Breast epithelium (tissue), 4 donors: ENCODE data around the gene IGF1R. TPM values are rescaled to one million over a fixed set of nuclear protein-coding genes. Genes with fewer than 3 reads are reported as not detected.

Source experiments
- DNase-seq, 2 donors: peaks; one replicate each; pipeline ENCODE4 v3.0.0-alpha.2; 2019; ENCODE audit warnings: low spot score in 2 of 2
- H3K27ac ChIP-seq, 2 donors: fragments of 200-600 bp; sonication (generic) in 1 of 2; one replicate each; pipeline ENCODE4 v1.5.1; 2016 to 2019; ENCODE audit warnings: mild to moderate bottlenecking in 1 of 2
- H3K27me3 ChIP-seq, 2 donors: fragments of 200-600 bp; sonication (generic) in 1 of 2; one replicate each; pipeline versions ENCODE4 v1.5.1 to v1.6.0; 2017 to 2019; ENCODE audit warnings: control low read depth in 1 of 2, mild to moderate bottlenecking in 1 of 2
- H3K36me3 ChIP-seq: fragments of 200-600 bp; one replicate; pipeline ENCODE4 v1.5.1; 2019
- H3K4me1 ChIP-seq, 2 donors: fragments of 200-600 bp; sonication (generic); one replicate each; pipeline ENCODE4 v1.5.1; 2016 to 2019; ENCODE audit warnings: control low read depth in 1 of 2
- H3K4me3 ChIP-seq, 3 donors: fragments of 200-600 bp; sonication (generic); 1 replicate in 2 of 3; 2 replicates in 1 of 3; pipeline ENCODE4 v1.5.1; 2016 to 2019; ENCODE audit warnings: mild to moderate bottlenecking in 3 of 3, moderate library complexity in 2 of 3
- H3K9me3 ChIP-seq, 2 donors: fragments of 200-600 bp; sonication (generic) in 1 of 2; one replicate each; pipeline ENCODE4 v1.5.1; 2016 to 2019; ENCODE audit warnings: control low read depth in 1 of 2
- CTCF ChIP-seq, 3 donors: fragments of 450-650 bp; IDR thresholded peaks; one replicate each; pipeline ENCODE4 v1.5.1; 2016 to 2017; ENCODE audit warnings: antibody characterized with exemption in 3 of 3, mild to moderate bottlenecking in 3 of 3, moderate library complexity in 3 of 3
- POLR2A ChIP-seq: fragments of 450-650 bp; IDR thresholded peaks from one replicate; pipeline ENCODE4 v1.6.1; 2016; ENCODE audit warnings: antibody characterized with exemption, mild to moderate bottlenecking, moderate library complexity
- POLR2AphosphoS5 ChIP-seq, 3 donors: sonication (generic); formaldehyde crosslinking; IDR thresholded peaks; one replicate each; pipeline ENCODE4 v1.6.1; 2017; ENCODE audit warnings: antibody characterized with exemption in 3 of 3
- intact Hi-C: fragments of 100-400 bp; cut with DNase I; formaldehyde crosslinking; loops from one replicate; pipeline ENCODE4 v1.15.1; 2023; ENCODE audit warnings: low total_unique reads
- total RNA-seq, 3 donors: library from RNA; depleted of rRNA; stranded (reverse); fragments of >200 nt; gene quantifications; one replicate each; pipeline ENCODE4 v1.1.0, GENCODE V29; 2016

IGF1R gene
- total RNA-seq, 3 donors from 2014 or later: 61.8 to 146 (median 103) TPM

DNA sequence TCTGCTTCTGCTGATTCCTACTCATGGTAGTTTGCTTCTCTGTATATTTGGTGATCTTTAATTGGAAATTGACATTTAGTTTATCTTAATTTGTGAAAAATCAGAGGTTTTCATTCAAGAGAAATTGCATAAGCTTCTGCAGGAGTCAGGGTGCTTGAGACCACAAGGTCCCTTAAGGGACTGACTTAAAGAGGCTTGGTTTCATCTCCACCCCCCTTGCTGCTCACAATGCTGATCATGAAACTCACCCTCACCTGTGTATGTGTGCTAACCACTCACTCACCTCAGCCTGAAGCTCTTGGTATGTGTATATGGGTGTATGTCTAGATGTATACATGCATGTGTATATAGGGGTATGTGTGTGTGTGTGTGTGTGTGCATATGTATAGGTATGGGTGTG is 347.8 kb downstream of the IGF1R start:
- intact Hi-C loops: loop anchor here (10.0 kb wide), 1 partner anchor 819 kb away; no protein-coding TSS in a partner anchor
- Histone ChIP-seq H3K27ac (no peak overlapping the region), H3K36me3 (no peaks in the 10 kb centered on the region), H3K4me3 (no peak overlapping the region), H3K27me3 (no peaks in the 10 kb centered on the region), H3K9me3 (peaks cover 0 to 4% of the 10 kb centered on the region in 2 donors), H3K4me1 (no peaks in the 10 kb centered on the region)
- DNase-seq: no peak
- TF ChIP-seq POLR2AphosphoS5 (IDR thresholded peaks at IDR 0.05) (no peak), POLR2A (no peak), CTCF (IDR thresholded peaks at IDR 0.05) (no peak)

GRCh38 chr15:98996624-98997023 is 348.3 kb downstream of the IGF1R start:
- Histone ChIP-seq H3K27me3 (no peaks in the 10 kb centered on the region), H3K4me3 (no peak overlapping the region), H3K4me1 (no peaks in the 10 kb centered on the region), H3K36me3 (no peaks in the 10 kb centered on the region), H3K9me3 (peaks cover 0 to 4% of the 10 kb centered on the region in 2 donors), H3K27ac (no peak overlapping the region)
- DNase-seq: no peak
- TF ChIP-seq CTCF (IDR thresholded peaks at IDR 0.05): no peak
- TF ChIP-seq POLR2AphosphoS5 (IDR thresholded peaks at IDR 0.05): no peak
- TF ChIP-seq POLR2A: no peak
- intact Hi-C loops: loop anchor here (10.0 kb wide), 1 partner anchor 818 kb away; no protein-coding TSS in a partner anchor

- no peak overlapping the region for H3K4me3 ChIP-seq
- no peaks in the 10 kb centered on the region for H3K27me3 ChIP-seq
- H3K27ac ChIP-seq: no peak overlapping the region
- no peak for DNase-seq
- H3K9me3 ChIP-seq: peaks cover 0 to 4% of the 10 kb centered on the region in 2 donors
- no peak for TF ChIP-seq POLR2AphosphoS5 (IDR thresholded peaks at IDR 0.05)
- TF ChIP-seq POLR2A: no peak
- TF ChIP-seq CTCF (IDR thresholded peaks at IDR 0.05): no peak
- H3K36me3 ChIP-seq: no peaks in the 10 kb centered on the region
- intact Hi-C loops: loop anchor here (10.0 kb wide), 1 partner anchor 817 kb away; no protein-coding TSS in a partner anchor
- no peaks in the 10 kb centered on the region for H3K4me1 ChIP-seq
These were observed 349.0 kb downstream of the IGF1R start for GRCh38 chr15:98997312-98997711.

GRCh38 chr15:98997755-98998154 is 349.4 kb downstream of the IGF1R start:
- no peaks in the 10 kb centered on the region for H3K4me1 ChIP-seq
- H3K27ac ChIP-seq: no peak overlapping the region
- intact Hi-C loops: loop anchor here (10.0 kb wide), 1 partner anchor 817 kb away; no protein-coding TSS in a partner anchor
- no peaks in the 10 kb centered on the region for H3K27me3 ChIP-seq
- H3K9me3 ChIP-seq: peaks cover 0 to 4% of the 10 kb centered on the region in 2 donors
- TF ChIP-seq POLR2AphosphoS5 (IDR thresholded peaks at IDR 0.05): no peak
- no peak for TF ChIP-seq CTCF (IDR thresholded peaks at IDR 0.05)
- TF ChIP-seq POLR2A: no peak
- no peaks in the 10 kb centered on the region for H3K36me3 ChIP-seq
- no peak for DNase-seq
- H3K4me3 ChIP-seq: no peak overlapping the region

DNA sequence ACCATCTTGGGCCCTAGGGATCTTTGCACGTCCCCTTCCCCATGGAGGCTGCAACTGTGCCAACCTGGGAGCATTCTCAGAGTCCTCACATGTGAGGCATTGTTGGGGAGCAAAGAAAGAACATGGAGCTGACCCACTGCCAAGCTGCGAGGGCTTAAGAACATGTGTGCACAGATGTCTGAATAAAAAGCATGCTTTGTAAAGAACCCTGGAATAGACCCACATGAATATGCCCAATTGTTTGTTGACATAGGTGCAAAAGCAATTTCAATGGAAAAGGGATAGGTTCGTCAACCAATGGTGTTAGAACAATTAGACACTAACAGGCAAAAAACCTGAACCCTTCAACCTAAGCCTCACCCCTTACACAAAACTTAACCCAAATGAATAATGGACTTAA is 349.9 kb downstream of the IGF1R start:
- no peaks in the 10 kb centered on the region for H3K36me3 ChIP-seq
- no peak for TF ChIP-seq POLR2A
- no peak for TF ChIP-seq POLR2AphosphoS5 (IDR thresholded peaks at IDR 0.05)
- no peak for TF ChIP-seq CTCF (IDR thresholded peaks at IDR 0.05)
- H3K27me3 ChIP-seq: no peaks in the 10 kb centered on the region
- no peak overlapping the region for H3K4me3 ChIP-seq
- intact Hi-C loops: loop anchor here (10.0 kb wide), 1 partner anchor 817 kb away; no protein-coding TSS in a partner anchor
- no peaks in the 10 kb centered on the region for H3K4me1 ChIP-seq
- H3K9me3 ChIP-seq: peaks cover 0 to 4% of the 10 kb centered on the region in 2 donors
- H3K27ac ChIP-seq: no peak overlapping the region
- DNase-seq: no peak
